NCI-H1930 (cell line): ENCODE data around the gene BCL2L12.

Experiments used
- DNase-seq, 2 experiments: peaks; one replicate each; lab custom pipeline; 2025; lab: John Stamatoyannopoulos, UW

Gene BCL2L12

GRCh38 chr19:49642492-49643035 lies 23.2 kb upstream of the BCL2L12 start:
- DNase-seq, result no peak

- no peak for DNase-seq
These were observed 22.3 kb upstream of the BCL2L12 start for GRCh38 chr19:49643466-49643865.

- DNase-seq, result no peak
These were observed 20.1 kb upstream of the BCL2L12 start for GRCh38 chr19:49645592-49645991.

GRCh38 chr19:49645995-49646394 lies 19.7 kb upstream of the BCL2L12 start:
- DNase-seq, result no peak

GRCh38 chr19:49646586-49646985 lies 19.1 kb upstream of the BCL2L12 start:
- no peak for DNase-seq

GRCh38 chr19:49651029-49651819 lies 14.5 kb upstream of the BCL2L12 start:
- no peak for DNase-seq

- no peak for DNase-seq
These were observed 13.7 kb upstream of the BCL2L12 start for GRCh38 chr19:49651820-49652550.

- DNase-seq, result no peak
These were observed 12.9 kb upstream of the BCL2L12 start for GRCh38 chr19:49652551-49653465.

GRCh38 chr19:49653466-49653806 lies 12.3 kb upstream of the BCL2L12 start:
- DNase-seq, result no peak

GRCh38 chr19:49654581-49654980 lies 11.2 kb upstream of the BCL2L12 start:
- no peak for DNase-seq

- DNase-seq, result no peak
These were observed 9.9 kb upstream of the BCL2L12 start for GRCh38 chr19:49655570-49656455.

GRCh38 chr19:49656456-49657109 lies 9.2 kb upstream of the BCL2L12 start:
- no peak for DNase-seq

- no peak for DNase-seq
These were observed 8.1 kb upstream of the BCL2L12 start for GRCh38 chr19:49657493-49658138.

GRCh38 chr19:49658139-49658517 lies 7.6 kb upstream of the BCL2L12 start:
- no peak for DNase-seq

- no peak for DNase-seq
These were observed 6.9 kb upstream of the BCL2L12 start for GRCh38 chr19:49658566-49659442.

GRCh38 chr19:49660338-49660961 lies 5.3 kb upstream of the BCL2L12 start:
- DNase-seq, result no peak

GRCh38 chr19:49662011-49662410 lies 3.7 kb upstream of the BCL2L12 start:
- DNase-seq, result no peak

- DNase-seq, result no peak
These were observed 2.5 kb upstream of the BCL2L12 start for GRCh38 chr19:49663224-49663623.
